H1 (cell line): ENCODE measurements around the gene TRIP11.

Experiments
- CBX8 ChIP-seq: fragments of 300-800, 300-1000 bp; sonication (generic); IDR thresholded peaks from 2 replicates; pipeline ENCODE4 v1.7.1; 2016; ENCODE audit warnings: low read depth, low read length, borderline replicate concordance
- CTCF ChIP-seq, 3 experiments: IDR thresholded peaks; 1 replicate in 2 of 3; 2 replicates in 1 of 3; pipeline versions ENCODE4 v1.5.1 to v1.6.1; 2011; ENCODE audit warnings: low read length in 3 of 3, mild to moderate bottlenecking in 3 of 3, inconsistent platforms in 2 of 3, low read depth in 1 of 3, moderate library complexity in 1 of 3; ENCODE audit not compliant: insufficient read depth in 1 of 3; ENCODE audit errors: control extremely low read depth in 1 of 3
- EZH2 ChIP-seq: fragments of 200-600 bp; sonication (generic); IDR thresholded peaks from 2 replicates; pipeline ENCODE4 v1.7.1; 2012; ENCODE audit warnings: low read depth, mild to moderate bottlenecking, moderate library complexity, low read length, inconsistent platforms; ENCODE audit not compliant: severe bottlenecking
- JUND ChIP-seq: IDR thresholded peaks from 2 replicates; pipeline ENCODE4 v1.6.1; 2011; ENCODE audit warnings: mild to moderate bottlenecking, improper control_type of control experiment, low read length
- RAD21 ChIP-seq, 2 experiments: IDR thresholded peaks in 1 of 2; conservative IDR thresholded peaks in 1 of 2; 2 replicates each; pipeline ENCODE4 v1.6.1; 2011; ENCODE audit warnings: low read depth in 2 of 2, low read length in 2 of 2, improper control_type of control experiment in 1 of 2, inconsistent platforms in 1 of 2, mild to moderate bottlenecking in 1 of 2, moderate library complexity in 1 of 2
- RBBP5 ChIP-seq: IDR thresholded peaks from 2 replicates; pipeline ENCODE4 v1.7.1; 2012; ENCODE audit warnings: low read depth, mild to moderate bottlenecking, inconsistent platforms, low read length, moderate library complexity, borderline replicate concordance
- SRF ChIP-seq: IDR thresholded peaks from 2 replicates; pipeline ENCODE4 v1.6.1; 2011; ENCODE audit warnings: mild to moderate bottlenecking, low read depth, low read length, moderate library complexity
- USF2 ChIP-seq: IDR thresholded peaks from 2 replicates; pipeline ENCODE4 v1.6.1; 2011; ENCODE audit warnings: low read length, improper control_type of control experiment

GRCh38 chr14:91918186-91918883 is 121.5 kb downstream of the TRIP11 start:
- TF ChIP-seq JUND = no peak
- no peak for TF ChIP-seq CTCF (IDR thresholded peaks at IDR 0.05; ENCODE audit: control extremely low read depth in 1 of 3, insufficient read depth in 1 of 3, low read depth in 1 of 3, low read length in 3 of 3)
- TF ChIP-seq SRF = no peak
- TF ChIP-seq CBX8 = no peak
- TF ChIP-seq USF2 = no peak
- TF ChIP-seq EZH2 = no peak
- TF ChIP-seq RAD21 (IDR thresholded peaks at IDR 0.05 in 1 of 2, conservative IDR thresholded peaks at IDR 0.05 in 1 of 2; ENCODE audit: low read depth in 2 of 2, low read length in 2 of 2) = no peak
- no peak for TF ChIP-seq RBBP5
